ENCODE results near the gene MCIDAS.

- TF ChIP-seq, protein P1, sequence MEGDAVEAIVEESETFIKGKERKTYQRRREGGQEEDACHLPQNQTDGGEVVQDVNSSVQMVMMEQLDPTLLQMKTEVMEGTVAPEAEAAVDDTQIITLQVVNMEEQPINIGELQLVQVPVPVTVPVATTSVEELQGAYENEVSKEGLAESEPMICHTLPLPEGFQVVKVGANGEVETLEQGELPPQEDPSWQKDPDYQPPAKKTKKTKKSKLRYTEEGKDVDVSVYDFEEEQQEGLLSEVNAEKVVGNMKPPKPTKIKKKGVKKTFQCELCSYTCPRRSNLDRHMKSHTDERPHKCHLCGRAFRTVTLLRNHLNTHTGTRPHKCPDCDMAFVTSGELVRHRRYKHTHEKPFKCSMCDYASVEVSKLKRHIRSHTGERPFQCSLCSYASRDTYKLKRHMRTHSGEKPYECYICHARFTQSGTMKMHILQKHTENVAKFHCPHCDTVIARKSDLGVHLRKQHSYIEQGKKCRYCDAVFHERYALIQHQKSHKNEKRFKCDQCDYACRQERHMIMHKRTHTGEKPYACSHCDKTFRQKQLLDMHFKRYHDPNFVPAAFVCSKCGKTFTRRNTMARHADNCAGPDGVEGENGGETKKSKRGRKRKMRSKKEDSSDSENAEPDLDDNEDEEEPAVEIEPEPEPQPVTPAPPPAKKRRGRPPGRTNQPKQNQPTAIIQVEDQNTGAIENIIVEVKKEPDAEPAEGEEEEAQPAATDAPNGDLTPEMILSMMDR (IDR thresholded peaks at IDR 0.05) = peak in 1 of 3 experiments; percentile 12
- TF ChIP-seq POLR2A (IDR thresholded peaks at IDR 0.05; ENCODE audit: low read depth) = no peak
- peak in 1 of 2 donors; percentile 47 for TF ChIP-seq POLR2AphosphoS5 (IDR thresholded peaks at IDR 0.05)
- TF ChIP-seq EP300 (IDR thresholded peaks at IDR 0.05) = no peak
Observed at GRCh38 chr5:55232985-55233928, 6.1 kb upstream of the MCIDAS start, which contains the start of gene CCNO.
